Activated naive CD4-positive, alpha-beta T cell treated with anti-CD3 and anti-CD28 coated beads, Interleukin-2, amount 50 U/mL, for 24 hours (primary cell): ENCODE measurements around the gene SLC50A1.

Experiments used
- H3K27ac Mint-ChIP-seq: one replicate; pipeline ENCODE4 v1.8.0; 2021; ENCODE audit warnings: mild to moderate bottlenecking, mixed read lengths
- H3K27me3 Mint-ChIP-seq: one replicate; pipeline ENCODE4 v1.8.0; 2021; ENCODE audit warnings: mixed read lengths
- H3K36me3 Mint-ChIP-seq: one replicate; pipeline ENCODE4 v1.8.0; 2021; ENCODE audit warnings: mixed read lengths
- H3K4me1 Mint-ChIP-seq: one replicate; pipeline ENCODE4 v1.8.0; 2021; ENCODE audit warnings: mixed read lengths
- H3K4me3 Mint-ChIP-seq: one replicate; pipeline ENCODE4 v1.8.0; 2021; ENCODE audit warnings: mild to moderate bottlenecking, mixed read lengths
- H3K9me3 Mint-ChIP-seq: one replicate; pipeline ENCODE4 v1.8.0; 2021; ENCODE audit warnings: mixed read lengths

SLC50A1 gene

GRCh38 chr1:155126556-155127104 lies 9.0 kb upstream of the SLC50A1 start:
- Mint-ChIP-seq H3K4me1 (peaks cover 37% of the 10 kb centered on the region), H3K36me3 (no peaks in the 10 kb centered on the region), H3K4me3 (peak overlapping the region; percentile 86), H3K9me3 (no peaks in the 10 kb centered on the region), H3K27ac (no peak overlapping the region), H3K27me3 (no peaks in the 10 kb centered on the region)

DNA sequence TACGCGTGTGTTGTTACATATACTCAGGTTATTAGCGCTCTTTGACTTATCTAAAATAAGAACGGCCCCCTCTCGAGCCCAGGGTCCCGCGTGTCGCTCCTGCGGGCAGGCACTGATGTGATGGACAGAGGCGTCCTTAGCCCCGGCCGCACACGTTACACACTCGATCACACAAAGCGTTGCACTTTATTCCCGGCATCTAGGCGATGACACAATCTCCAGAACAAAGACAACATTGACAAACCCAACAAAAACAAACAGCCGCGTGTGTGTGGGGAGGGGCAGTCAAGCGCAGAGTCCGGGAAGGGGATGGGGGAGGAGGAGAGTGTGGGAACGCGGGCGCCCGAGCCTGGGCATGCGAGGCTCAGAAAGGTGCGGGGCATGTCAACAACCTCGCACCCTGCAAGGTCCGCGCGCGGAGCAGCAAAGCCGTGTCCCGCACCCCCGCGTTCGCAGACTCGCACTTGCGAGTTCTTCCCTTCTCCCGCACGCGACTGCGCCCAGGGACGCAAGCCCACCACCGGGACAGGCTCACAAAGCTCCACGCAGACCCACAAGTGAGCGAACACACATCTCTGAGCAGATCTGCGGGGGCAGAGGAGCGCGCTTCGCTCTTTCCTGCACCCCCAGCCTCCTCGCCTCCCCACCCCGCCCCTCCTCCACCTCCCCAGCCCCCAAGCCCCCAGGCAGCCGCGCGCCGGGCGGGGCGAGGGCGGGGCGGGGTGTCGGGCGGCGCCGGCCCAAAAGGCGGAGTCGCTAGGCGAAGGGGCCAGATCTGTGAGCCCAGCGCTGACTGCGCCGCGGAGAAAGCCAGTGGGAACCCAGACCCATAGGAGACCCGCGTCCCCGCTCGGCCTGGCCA lies 8.3 kb upstream of the SLC50A1 start, which contains the start of gene EFNA1:
Gene EFNA1, plus strand, starts transcription at position 772 of the 862 bp plus-strand sequence. CDS start 102 bp downstream, outside the sequence.
- H3K36me3 Mint-ChIP-seq: no peaks in the 10 kb centered on the region
- H3K4me1 Mint-ChIP-seq: peaks cover 37% of the 10 kb centered on the region
- peak within 1 kb of the TSS; percentile 91 for H3K27ac Mint-ChIP-seq
- H3K9me3 Mint-ChIP-seq: no peaks in the 10 kb centered on the region
- H3K27me3 Mint-ChIP-seq: no peaks in the 10 kb centered on the region
- peak within 1 kb of the TSS; percentile 86 for H3K4me3 Mint-ChIP-seq

DNA sequence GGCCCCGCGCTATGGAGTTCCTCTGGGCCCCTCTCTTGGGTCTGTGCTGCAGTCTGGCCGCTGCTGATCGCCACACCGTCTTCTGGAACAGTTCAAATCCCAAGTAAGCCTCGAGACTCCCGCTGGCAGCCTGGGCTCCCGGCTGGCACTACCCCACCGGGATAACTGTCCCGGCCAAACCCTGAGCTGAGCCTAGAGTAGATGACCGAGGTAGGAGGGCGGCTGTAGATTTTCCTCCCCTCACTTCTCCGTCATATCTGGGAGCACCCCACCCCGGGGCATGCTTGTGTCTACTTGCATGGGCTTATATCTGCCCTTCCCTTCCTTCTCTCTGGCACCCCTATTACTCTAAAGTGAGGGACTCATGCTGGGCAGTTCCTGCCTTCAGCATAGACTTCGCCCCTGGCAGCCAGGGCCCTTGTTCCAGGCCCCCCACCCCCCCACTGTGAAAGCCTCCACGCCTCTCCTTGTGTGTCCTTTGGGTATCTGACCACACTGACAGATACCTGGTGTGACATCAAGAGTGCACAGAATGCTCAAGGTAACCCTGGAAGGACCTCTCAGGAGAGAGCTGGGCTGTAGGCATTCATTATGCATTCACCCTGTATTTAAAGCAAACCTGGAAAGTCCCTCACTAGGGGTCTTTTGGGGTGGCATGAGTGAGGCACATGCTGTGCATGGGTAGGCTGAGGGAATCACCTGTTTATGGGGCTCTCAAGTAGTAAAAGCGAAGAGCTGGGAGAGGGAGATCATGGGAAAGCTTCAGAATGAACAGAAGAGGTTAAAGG lies 7.5 kb upstream of the SLC50A1 start:
- Mint-ChIP-seq H3K36me3 (no peaks in the 10 kb centered on the region), H3K27me3 (no peaks in the 10 kb centered on the region), H3K4me3 (peak overlapping the region; percentile 84), H3K27ac (peak overlapping the region; percentile 91), H3K4me1 (peaks cover 37% of the 10 kb centered on the region), H3K9me3 (no peaks in the 10 kb centered on the region)

- Mint-ChIP-seq H3K4me1 (peaks cover 37% of the 10 kb centered on the region), H3K36me3 (no peaks in the 10 kb centered on the region), H3K27ac (no peak overlapping the region), H3K4me3 (peak overlapping the region; percentile 84), H3K27me3 (no peaks in the 10 kb centered on the region), H3K9me3 (no peaks in the 10 kb centered on the region)
Observed at GRCh38 chr1:155128755-155129473, 6.7 kb upstream of the SLC50A1 start.

DNA sequence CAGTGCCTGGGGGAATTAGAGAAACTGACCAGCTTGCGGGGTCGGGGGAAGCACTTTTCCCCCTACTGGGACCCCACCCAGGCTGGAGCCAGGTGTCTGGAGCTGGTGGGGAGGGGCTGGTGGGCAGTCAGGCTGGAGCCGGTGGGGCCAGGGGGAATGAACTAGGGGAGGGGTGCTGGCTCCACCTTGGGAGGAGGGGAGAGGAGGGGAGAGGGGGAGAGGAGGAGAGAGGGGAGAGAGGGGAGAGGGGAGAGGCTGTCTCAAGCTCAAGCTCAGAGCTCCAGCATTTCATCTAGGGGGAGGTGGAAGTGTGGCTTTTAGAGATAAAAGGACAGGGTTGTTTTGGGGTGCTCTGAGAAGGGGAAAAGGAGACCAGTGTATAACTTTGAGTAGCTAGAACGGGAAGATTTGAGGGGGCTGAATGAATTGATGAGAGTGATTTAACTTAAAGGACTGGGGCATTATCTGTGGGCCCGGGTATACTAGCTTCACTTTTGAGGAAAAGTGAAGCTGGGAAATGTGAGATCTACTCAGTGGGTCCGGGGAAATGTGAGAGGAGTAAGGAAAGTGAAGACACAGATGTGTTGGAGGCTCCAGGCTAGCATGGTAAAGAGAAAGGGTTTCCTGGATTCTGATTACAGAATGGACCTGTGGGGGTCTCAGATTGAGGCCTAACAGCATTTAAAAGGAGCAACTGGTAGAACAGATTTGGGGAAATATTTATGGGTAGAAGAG lies 5.2 kb upstream of the SLC50A1 start:
- Mint-ChIP-seq H3K36me3 (no peaks in the 10 kb centered on the region), H3K9me3 (no peaks in the 10 kb centered on the region), H3K4me1 (peaks cover 46% of the 10 kb centered on the region), H3K27me3 (no peaks in the 10 kb centered on the region), H3K4me3 (no peak overlapping the region), H3K27ac (peak overlapping the region; percentile 56)

DNA sequence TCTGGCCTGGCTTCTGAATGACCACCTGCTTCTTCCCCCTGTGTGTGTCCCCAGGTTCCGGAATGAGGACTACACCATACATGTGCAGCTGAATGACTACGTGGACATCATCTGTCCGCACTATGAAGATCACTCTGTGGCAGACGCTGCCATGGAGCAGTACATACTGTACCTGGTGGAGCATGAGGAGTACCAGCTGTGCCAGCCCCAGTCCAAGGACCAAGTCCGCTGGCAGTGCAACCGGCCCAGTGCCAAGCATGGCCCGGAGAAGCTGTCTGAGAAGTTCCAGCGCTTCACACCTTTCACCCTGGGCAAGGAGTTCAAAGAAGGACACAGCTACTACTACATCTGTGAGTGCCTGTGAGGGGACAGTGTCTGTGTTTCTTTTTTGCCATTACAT lies 4.4 kb upstream of the SLC50A1 start:
- H3K9me3 Mint-ChIP-seq: no peaks in the 10 kb centered on the region
- no peak overlapping the region for H3K4me3 Mint-ChIP-seq
- no peaks in the 10 kb centered on the region for H3K36me3 Mint-ChIP-seq
- H3K27ac Mint-ChIP-seq: peak overlapping the region; percentile 9
- H3K4me1 Mint-ChIP-seq: peaks cover 49% of the 10 kb centered on the region
- no peaks in the 10 kb centered on the region for H3K27me3 Mint-ChIP-seq

- no peak overlapping the region for H3K4me3 Mint-ChIP-seq
- peaks cover 49% of the 10 kb centered on the region for H3K4me1 Mint-ChIP-seq
- no peaks in the 10 kb centered on the region for H3K36me3 Mint-ChIP-seq
- H3K27me3 Mint-ChIP-seq: no peaks in the 10 kb centered on the region
- no peaks in the 10 kb centered on the region for H3K9me3 Mint-ChIP-seq
- H3K27ac Mint-ChIP-seq: peak overlapping the region; percentile 38
Observed at GRCh38 chr1:155131856-155132255, 3.8 kb upstream of the SLC50A1 start.

DNA sequence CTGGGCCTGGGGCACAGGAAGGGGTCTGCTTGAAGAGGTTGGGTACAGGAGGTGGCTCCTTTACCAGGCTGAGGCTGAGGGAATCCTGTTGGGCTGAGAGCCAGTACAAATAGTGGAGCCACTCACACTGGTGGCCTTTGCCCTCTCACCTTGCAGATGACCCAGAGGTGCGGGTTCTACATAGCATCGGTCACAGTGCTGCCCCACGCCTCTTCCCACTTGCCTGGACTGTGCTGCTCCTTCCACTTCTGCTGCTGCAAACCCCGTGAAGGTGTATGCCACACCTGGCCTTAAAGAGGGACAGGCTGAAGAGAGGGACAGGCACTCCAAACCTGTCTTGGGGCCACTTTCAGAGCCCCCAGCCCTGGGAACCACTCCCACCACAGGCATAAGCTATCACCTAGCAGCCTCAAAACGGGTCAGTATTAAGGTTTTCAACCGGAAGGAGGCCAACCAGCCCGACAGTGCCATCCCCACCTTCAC lies 1.8 kb upstream of the SLC50A1 start:
- Mint-ChIP-seq H3K27ac (no peak overlapping the region), H3K4me1 (peaks cover 55% of the 10 kb centered on the region), H3K9me3 (no peaks in the 10 kb centered on the region), H3K36me3 (peaks cover 2% of the 10 kb centered on the region), H3K4me3 (no peak overlapping the region), H3K27me3 (no peaks in the 10 kb centered on the region)

- no peak overlapping the region for H3K27ac Mint-ChIP-seq
- no peaks in the 10 kb centered on the region for H3K9me3 Mint-ChIP-seq
- H3K4me3 Mint-ChIP-seq: peak overlapping the region; percentile 96
- no peaks in the 10 kb centered on the region for H3K27me3 Mint-ChIP-seq
- H3K4me1 Mint-ChIP-seq: peaks cover 53% of the 10 kb centered on the region
- peaks cover 2% of the 10 kb centered on the region for H3K36me3 Mint-ChIP-seq
Observed at GRCh38 chr1:155134322-155134721, 1.3 kb upstream of the SLC50A1 start.

DNA sequence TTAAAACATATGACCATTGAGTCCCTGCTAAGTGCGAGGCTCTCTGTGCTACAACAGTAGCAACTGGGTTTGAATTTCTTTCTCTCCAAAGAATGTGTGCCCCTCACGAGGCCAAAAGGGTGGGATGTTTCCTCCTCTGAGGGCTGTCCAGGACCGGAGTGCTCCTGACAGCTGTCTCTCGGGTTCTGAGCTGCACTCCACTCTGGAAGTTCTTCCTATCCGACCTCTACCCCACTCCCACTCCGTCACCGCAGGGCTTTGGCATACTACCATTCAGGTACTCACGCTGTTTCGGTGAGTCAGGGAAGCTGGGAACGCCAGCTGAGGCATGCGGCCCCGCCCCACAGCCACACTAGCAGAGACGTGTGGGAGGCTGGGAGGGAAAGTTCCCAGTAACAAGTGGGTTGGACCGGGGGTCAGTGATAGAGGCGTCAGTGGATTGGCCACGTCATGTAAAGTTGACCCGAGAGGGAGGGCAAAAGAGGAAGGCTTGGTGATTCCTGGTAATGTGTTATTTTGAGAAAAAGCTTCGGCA lies 705 bp upstream of the SLC50A1 start:
- Mint-ChIP-seq H3K4me1 (peaks cover 47% of the 10 kb centered on the region), H3K27me3 (no peaks in the 10 kb centered on the region)

DNA sequence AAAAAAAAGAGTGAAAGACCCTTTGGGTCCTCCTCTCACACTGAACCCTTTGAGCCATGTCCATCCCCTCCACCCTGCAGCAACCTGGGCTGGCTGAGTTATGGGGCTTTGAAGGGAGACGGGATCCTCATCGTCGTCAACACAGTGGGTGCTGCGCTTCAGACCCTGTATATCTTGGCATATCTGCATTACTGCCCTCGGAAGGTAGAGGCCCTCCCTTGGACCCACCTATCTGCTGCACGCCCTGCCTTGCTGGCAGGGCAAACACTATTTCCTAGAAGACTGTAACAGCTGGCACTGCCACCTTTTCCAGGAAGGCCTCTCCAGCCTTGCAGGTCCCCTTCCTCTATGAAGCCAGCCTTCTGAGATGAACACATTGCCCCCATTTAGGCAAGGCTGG lies 1.1 kb downstream of the SLC50A1 start:
- Mint-ChIP-seq H3K36me3 (peaks cover 2% of the 10 kb centered on the region), H3K4me1 (peaks cover 42% of the 10 kb centered on the region), H3K27ac (peak overlapping the region; percentile 98), H3K4me3 (peak overlapping the region; percentile 96), H3K27me3 (no peaks in the 10 kb centered on the region), H3K9me3 (no peaks in the 10 kb centered on the region)

More for the DNA sequence above, 705 bp upstream of the SLC50A1 start:
- Mint-ChIP-seq H3K9me3 (no peaks in the 10 kb centered on the region), H3K4me3 (peak overlapping the region; percentile 96), H3K27ac (peak overlapping the region; percentile 98), H3K36me3 (peaks cover 2% of the 10 kb centered on the region)

DNA sequence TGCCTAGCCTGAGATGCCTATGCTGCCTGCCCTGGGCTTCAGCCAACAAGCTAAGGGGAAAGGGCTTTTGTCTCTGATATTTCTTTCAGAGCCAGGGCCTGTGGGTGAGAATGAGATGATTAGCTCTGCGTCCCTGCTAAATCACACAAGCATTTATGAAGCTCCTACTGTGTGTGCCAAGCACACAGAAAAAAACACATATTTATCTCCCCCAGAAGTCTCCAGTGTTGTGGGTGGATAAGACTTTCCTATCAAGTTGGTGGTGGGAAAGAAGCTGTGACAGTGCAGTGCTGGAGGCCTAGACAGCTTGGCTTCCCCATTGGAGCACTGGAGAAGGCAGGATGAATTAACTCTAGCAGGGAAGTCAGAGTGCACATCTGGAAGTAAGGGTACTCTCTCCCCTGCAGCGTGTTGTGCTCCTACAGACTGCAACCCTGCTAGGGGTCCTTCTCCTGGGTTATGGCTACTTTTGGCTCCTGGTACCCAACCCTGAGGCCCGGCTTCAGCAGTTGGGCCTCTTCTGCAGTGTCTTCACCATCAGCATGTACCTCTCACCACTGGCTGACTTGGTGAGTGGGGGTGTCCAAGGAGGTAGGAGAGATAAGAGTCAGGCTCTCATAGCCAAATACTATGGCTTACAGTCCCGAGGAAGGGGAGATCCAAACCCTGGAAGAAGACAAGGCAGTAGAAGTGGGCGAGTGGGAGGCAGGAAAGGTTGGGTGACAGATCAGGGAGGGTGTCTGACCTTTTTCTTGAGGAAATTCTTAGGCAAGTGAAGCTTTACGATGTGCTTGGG lies 1.7 kb downstream of the SLC50A1 start:
- H3K27ac Mint-ChIP-seq: peak overlapping the region; percentile 80

GRCh38 chr1:155139895-155140629 lies 4.4 kb downstream of the SLC50A1 start, which contains the start of gene DPM3:
TSS of gene DPM3 (minus strand) at chr1:155140531. CDS start at chr1:155140240, 291 bp downstream.
- Mint-ChIP-seq H3K27me3 (no peaks in the 10 kb centered on the region), H3K36me3 (peaks cover 2% of the 10 kb centered on the region), H3K27ac (peak within 1 kb of the TSS; percentile 93), H3K4me3 (peak within 1 kb of the TSS; percentile 93), H3K4me1 (peaks cover 36% of the 10 kb centered on the region), H3K9me3 (no peaks in the 10 kb centered on the region)

More for the DNA sequence above, 1.7 kb downstream of the SLC50A1 start:
- Mint-ChIP-seq H3K4me3 (peak overlapping the region; percentile 96), H3K36me3 (peaks cover 2% of the 10 kb centered on the region), H3K9me3 (no peaks in the 10 kb centered on the region), H3K27me3 (no peaks in the 10 kb centered on the region), H3K4me1 (peaks cover 42% of the 10 kb centered on the region)
